IMR-90 (cell line): Measurements from ENCODE around the gene PTGER4. TPM values are rescaled to one million over a fixed set of nuclear protein-coding genes. Genes with fewer than 3 reads are reported as not detected.

Experiments
- ATAC-seq: fragments of 200-7000 bp; cut with Tn5 transposase; 2 replicates; pipeline ENCODE4 v1.9.1; 2020; ENCODE audit warnings: low read depth, mild to moderate bottlenecking, moderate library complexity
- BruUV-seq: library from RNA; stranded (reverse); fragments of 400-500 nt; replicated peaks from 2 replicates; lab custom pipeline; 2021; lab: Mats Ljungman, UMichigan
- CTCF ChIA-PET: fragments of 300-600 bp; formaldehyde crosslinking; extraction: SDS; loops from one replicate; lab custom pipeline; 2021; ENCODE audit warnings: antibody characterized with exemption; lab: Yijun Ruan, JAX
- POLR2A ChIA-PET: fragments of 300-600 bp; sonication (Branson Sonifier 250); formaldehyde crosslinking; loops from one replicate; lab custom pipeline; 2022; ENCODE audit warnings: antibody characterized with exemption; ENCODE audit not compliant: unreplicated experiment; lab: Charles Lee
- DNase-seq: peaks from one replicate; pipeline ENCODE4 v3.0.0; 2013
- H2AFZ ChIP-seq: replicated peaks from 2 replicates; pipeline ENCODE3; 2013; ENCODE audit warnings: low read length, mild to moderate bottlenecking; ENCODE audit not compliant: poor library complexity
- H2AK5ac ChIP-seq: 2 replicates; pipeline ENCODE4 v1.6.1; 2013; ENCODE audit warnings: low read depth, low read length, inconsistent platforms
- H2AK9ac ChIP-seq: replicated peaks from 2 replicates; pipeline ENCODE3; 2013; ENCODE audit warnings: mild to moderate bottlenecking, low read depth, low read length, moderate library complexity; ENCODE audit not compliant: poor library complexity
- H2BK120ac ChIP-seq: 2 replicates; pipeline ENCODE4 v1.6.1; 2013; ENCODE audit warnings: low read depth, low read length, inconsistent platforms
- H2BK15ac ChIP-seq: 3 replicates; pipeline ENCODE4 v1.6.1; 2013; ENCODE audit warnings: low read depth, low read length, inconsistent platforms
- H2BK20ac ChIP-seq: 2 replicates; pipeline ENCODE4 v1.6.1; 2013; ENCODE audit warnings: low read depth, mild to moderate bottlenecking, inconsistent platforms, low read length, moderate library complexity
- H2BK5ac ChIP-seq: 2 replicates; pipeline ENCODE4 v1.6.1; 2013; ENCODE audit warnings: mild to moderate bottlenecking, low read depth, low read length, inconsistent platforms; ENCODE audit not compliant: poor library complexity, severe bottlenecking
- H3K14ac ChIP-seq: replicated peaks from 2 replicates; pipeline ENCODE4 v1.6.1; 2013; ENCODE audit warnings: low read depth, low read length, inconsistent platforms
- H3K18ac ChIP-seq: 2 replicates; pipeline ENCODE4 v1.6.1; 2013; ENCODE audit warnings: low read depth, low read length, control low read depth
- H3K23ac ChIP-seq: 2 replicates; pipeline ENCODE4 v1.6.1; 2013; ENCODE audit warnings: low read depth, low read length, inconsistent platforms
- H3K27ac ChIP-seq: 2 replicates; pipeline ENCODE4 v1.5.1; 2013; ENCODE audit warnings: mild to moderate bottlenecking, control low read depth, low read length; ENCODE audit not compliant: insufficient read depth
- H3K27me3 ChIP-seq: 2 replicates; pipeline ENCODE4 v1.6.1; 2013; ENCODE audit warnings: low read length; ENCODE audit not compliant: control insufficient read depth, insufficient read depth
- H3K36me3 ChIP-seq: 2 replicates; pipeline ENCODE4 v1.6.1; 2013; ENCODE audit warnings: low read length, mixed read lengths; ENCODE audit not compliant: control insufficient read depth, insufficient read depth
- H3K4ac ChIP-seq: 2 replicates; pipeline ENCODE4 v1.6.1; 2013; ENCODE audit warnings: low read depth, low read length, inconsistent platforms
- H3K4me1 ChIP-seq: 2 replicates; pipeline ENCODE4 v1.6.1; 2013; ENCODE audit warnings: low read length, mixed read lengths; ENCODE audit not compliant: control insufficient read depth, insufficient read depth
- H3K4me2 ChIP-seq: 2 replicates; pipeline ENCODE4 v1.6.1; 2013; ENCODE audit warnings: low read depth, mild to moderate bottlenecking, control low read depth, low read length, moderate library complexity
- H3K4me3 ChIP-seq: 2 replicates; pipeline ENCODE4 v1.5.1; 2013; ENCODE audit warnings: low read depth, mild to moderate bottlenecking, control low read depth, low read length, moderate library complexity; ENCODE audit not compliant: insufficient read depth
- H3K56ac ChIP-seq: 2 replicates; pipeline ENCODE4 v1.6.1; 2013; ENCODE audit warnings: low read length, inconsistent platforms; ENCODE audit not compliant: insufficient read depth; ENCODE audit errors: extremely low read depth
- H3K79me1 ChIP-seq, 2 experiments: 2 replicates each; pipeline ENCODE4 v1.6.1; 2013; ENCODE audit warnings: low read length in 2 of 2, inconsistent platforms in 1 of 2, low read depth in 1 of 2
- H3K9ac ChIP-seq: 2 replicates; pipeline ENCODE4 v1.6.1; 2013; ENCODE audit warnings: low read depth, low read length, control low read depth
- H3K9me1 ChIP-seq: 2 replicates; pipeline ENCODE4 v1.6.1; 2013; ENCODE audit warnings: low read length, inconsistent platforms; ENCODE audit not compliant: insufficient read depth
- H3K9me3 ChIP-seq: 2 replicates; pipeline ENCODE4 v1.6.1; 2013; ENCODE audit warnings: low read length; ENCODE audit not compliant: control insufficient read depth, insufficient read depth
- H4K20me1 ChIP-seq: 2 replicates; pipeline ENCODE4 v1.6.1; 2013; ENCODE audit warnings: low read length, inconsistent platforms; ENCODE audit not compliant: insufficient read depth
- H4K5ac ChIP-seq: 2 replicates; pipeline ENCODE4 v1.6.1; 2013; ENCODE audit warnings: mild to moderate bottlenecking, low read depth, low read length, control low read depth
- H4K8ac ChIP-seq, 2 experiments: 2 replicates each; pipeline ENCODE4 v1.6.1; 2013; ENCODE audit warnings: low read depth in 2 of 2, low read length in 2 of 2, control low read depth in 1 of 2, inconsistent platforms in 1 of 2
- H4K91ac ChIP-seq: 2 replicates; pipeline ENCODE4 v1.6.1; 2013; ENCODE audit warnings: low read depth, low read length, inconsistent platforms; ENCODE audit not compliant: insufficient read depth
- BHLHE40 ChIP-seq: fragments of 150-350 bp; IDR thresholded peaks from 2 replicates; pipeline ENCODE4 v1.6.1; 2016; ENCODE audit warnings: mild to moderate bottlenecking, low read depth, low read length
- CEBPB ChIP-seq: IDR thresholded peaks from 2 replicates; pipeline ENCODE4 v1.6.1; 2012; ENCODE audit warnings: low read depth, low read length, improper control_type of control experiment
- CHD1 ChIP-seq: IDR thresholded peaks from 2 replicates; pipeline ENCODE4 v1.6.1; 2012; ENCODE audit warnings: low read depth, low read length, improper control_type of control experiment
- CTCF ChIP-seq: conservative IDR thresholded peaks from 2 replicates; pipeline ENCODE4 v1.5.1; 2012; ENCODE audit warnings: mild to moderate bottlenecking, low read depth, low read length, improper control_type of control experiment
- ELK1 ChIP-seq: fragments of 150-350 bp; IDR thresholded peaks from 2 replicates; pipeline ENCODE4 v1.6.1; 2016; ENCODE audit warnings: low read depth, mild to moderate bottlenecking, low read length, moderate library complexity, borderline replicate concordance
- FOS ChIP-seq: fragments of 150-350 bp; IDR thresholded peaks from 2 replicates; pipeline ENCODE4 v1.6.1; 2016; ENCODE audit warnings: low read depth, low read length
- MAFK ChIP-seq: IDR thresholded peaks from 2 replicates; pipeline ENCODE4 v1.6.1; 2012; ENCODE audit warnings: low read depth, low read length, improper control_type of control experiment
- MAZ ChIP-seq: IDR thresholded peaks from 2 replicates; pipeline ENCODE4 v1.6.1; 2012; ENCODE audit warnings: low read depth, mild to moderate bottlenecking, low read length, improper control_type of control experiment, moderate library complexity, borderline replicate concordance
- MXI1 ChIP-seq: IDR thresholded peaks from 2 replicates; pipeline ENCODE4 v1.6.1; 2012; ENCODE audit warnings: low read depth, mild to moderate bottlenecking, low read length, moderate library complexity, borderline replicate concordance
- NFE2L2 ChIP-seq: fragments of 150-350 bp; IDR thresholded peaks from 2 replicates; pipeline ENCODE4 v1.6.1; 2016; ENCODE audit warnings: low read depth, mild to moderate bottlenecking, low read length
- POLR2A ChIP-seq: IDR thresholded peaks from 2 replicates; pipeline ENCODE4 v1.6.1; 2012; ENCODE audit warnings: mild to moderate bottlenecking, low read depth, low read length
- RAD21 ChIP-seq: IDR thresholded peaks from 2 replicates; pipeline ENCODE4 v1.6.1; 2012; ENCODE audit warnings: low read length, improper control_type of control experiment
- RCOR1 ChIP-seq: IDR thresholded peaks from 2 replicates; pipeline ENCODE4 v1.6.1; 2012; ENCODE audit warnings: mild to moderate bottlenecking, low read length, improper control_type of control experiment; ENCODE audit not compliant: insufficient replicate concordance
- RFX5 ChIP-seq: IDR thresholded peaks from 2 replicates; pipeline ENCODE4 v1.8.0; 2012; ENCODE audit warnings: low read depth, mild to moderate bottlenecking, low read length, moderate library complexity
- SMC3 ChIP-seq: fragments of 150-350 bp; IDR thresholded peaks from 2 replicates; pipeline ENCODE4 v1.6.1; 2016; ENCODE audit warnings: low read depth, mild to moderate bottlenecking, antibody characterized with exemption, low read length, moderate library complexity
- USF2 ChIP-seq: fragments of 150-350 bp; IDR thresholded peaks from 2 replicates; pipeline ENCODE4 v1.6.1; 2017; ENCODE audit warnings: mild to moderate bottlenecking, antibody characterized with exemption, low read length, low read depth
- WGBS, 2 experiments: methylation state at CpG; one replicate each; pipeline versions ENCODE4 v1.1.5 to v1.1.7; 2013; ENCODE audit warnings: missing lambda C conversion rate in 2 of 2; ENCODE audit not compliant: insufficient read length in 1 of 2; ENCODE audit errors: extremely low coverage in 2 of 2; 5-methylcytosine and 5-hydroxymethylcytosine counted together
- dilution Hi-C: fragments of 300-500 bp; cut with HindIII; formaldehyde crosslinking; loops from one replicate; pipeline ENCODE4 v1.14.3; 2018; ENCODE audit warnings: low sequenced_read_pairs; ENCODE audit not compliant: unreplicated experiment
- in situ Hi-C: fragments of 300-500 bp; cut with MboI; formaldehyde crosslinking; loops from 3 replicates; pipeline ENCODE4 v1.14.3; 2019; ENCODE audit warnings: low sequenced_read_pairs, inconsistent platforms, mixed read lengths
- intact Hi-C: fragments of 100-400 bp; cut with micrococcal nuclease; formaldehyde crosslinking; loops from 2 replicates; pipeline ENCODE4 v1.10.0; 2022
- polyA plus RNA-seq, 3 experiments: library from polyadenylated mRNA; depleted of rRNA; stranded (reverse); fragments of >200 nt; gene quantifications; 2 replicates each; pipeline ENCODE4 v1.2.3, GENCODE V29; 2012; ENCODE audit warnings: low replicate concordance in 1 of 3
- total RNA-seq: library from RNA; depleted of rRNA; stranded (reverse); fragments of >200 nt; gene quantifications from 2 replicates; pipeline ENCODE4 v1.2.3, GENCODE V29; 2012

PTGER4 gene
- total and polyA plus RNA-seq, 2 of the 4 experiments (the other 2 are of a cell fraction) = 7.9 to 10.1 TPM

GRCh38 chr5:40655138-40655537 is 24.6 kb upstream of the PTGER4 start:
- Histone ChIP-seq H3K4ac (no peak overlapping the region), H4K20me1 (no peaks in the 10 kb centered on the region), H2AK5ac (no peak overlapping the region), H4K5ac (no peak overlapping the region), H2BK15ac (no peak overlapping the region), H3K56ac (no peak overlapping the region), H3K4me1 (no peaks in the 10 kb centered on the region), H2BK20ac (no peak overlapping the region), H2AFZ (no peak overlapping the region), H3K27ac (no peak overlapping the region), H3K18ac (no peak overlapping the region), H3K4me3 (no peak overlapping the region), H3K9me1 (peaks cover 4% of the 10 kb centered on the region; the same call in 1 of the 2 replicates), H3K36me3 (no peaks in the 10 kb centered on the region), H4K91ac (no peak overlapping the region), H2BK120ac (no peak overlapping the region), H3K27me3 (peaks cover 2% of the 10 kb centered on the region; the same call in 1 of the 2 replicates), H3K9ac (no peak overlapping the region), H2AK9ac (no peak overlapping the region), H4K8ac (no peak overlapping the region), H3K4me2 (no peak overlapping the region), H3K79me1 (no peaks in the 10 kb centered on the region), H2BK5ac (no peak overlapping the region), H3K9me3 (no peaks in the 10 kb centered on the region), H3K23ac (no peak overlapping the region), H3K14ac (no peak overlapping the region)
- dilution Hi-C loops = no loop called here
- ChIA-PET CTCF (interaction anchor here (0.7 kb wide), 2 partner anchors 91 to 104 kb away, joined by 4 to 5 read pairs; no protein-coding TSS in a partner anchor), POLR2A (no interaction called here)
- in situ Hi-C loops = no loop called here
- ATAC-seq (no peak), DNase-seq (no peak)
- TF ChIP-seq POLR2A = no peak
- no peak for TF ChIP-seq RFX5
- no peak for TF ChIP-seq MAFK
- no peak for TF ChIP-seq NFE2L2
- no peak for TF ChIP-seq SMC3
- TF ChIP-seq RAD21 = no peak
- no peak for TF ChIP-seq RCOR1
- no peak for TF ChIP-seq MXI1
- no peak for TF ChIP-seq CEBPB
- TF ChIP-seq MAZ = no peak
- TF ChIP-seq ELK1 = no peak
- no peak for TF ChIP-seq FOS
- no peak for TF ChIP-seq CTCF
- no peak for TF ChIP-seq USF2
- TF ChIP-seq BHLHE40 = no peak
- TF ChIP-seq CHD1 = no peak
- BruUV-seq = no TSS peak
- intact Hi-C loops = no loop called here
- no CpG with 5 or more reads among the region's 2 CpGs for WGBS, 2 experiments
